H9 (cell line): ENCODE measurements around the gene MEIS2. TPM values are rescaled to one million over a fixed set of nuclear protein-coding genes. Genes with fewer than 3 reads are reported as not detected.

Experiments used
- DNase-seq: peaks from one replicate; pipeline ENCODE4 v3.0.0-alpha.2; 2017
- H2AFZ ChIP-seq: one replicate; pipeline ENCODE4 v1.6.1; 2013; ENCODE audit warnings: mild to moderate bottlenecking, low read length, control low read depth, moderate library complexity
- H2AK5ac ChIP-seq: 2 replicates; pipeline ENCODE4 v1.6.1; 2013; ENCODE audit warnings: low read length, control low read depth, mixed read lengths; ENCODE audit not compliant: insufficient read length
- H2BK120ac ChIP-seq: one replicate; pipeline ENCODE4 v1.6.1; 2013; ENCODE audit warnings: low read depth, mild to moderate bottlenecking, low read length, control low read depth, inconsistent platforms; ENCODE audit not compliant: poor library complexity, severe bottlenecking
- H2BK12ac ChIP-seq: 2 replicates; pipeline ENCODE4 v1.6.1; 2013; ENCODE audit warnings: low read length, control low read depth, mixed read lengths, low read depth; ENCODE audit not compliant: insufficient read length
- H2BK15ac ChIP-seq: 2 replicates; pipeline ENCODE4 v1.6.1; 2013; ENCODE audit warnings: low read depth, low read length, control low read depth
- H2BK20ac ChIP-seq: one replicate; pipeline ENCODE4 v1.6.1; 2013; ENCODE audit warnings: low read depth, mild to moderate bottlenecking, low read length, control low read depth, inconsistent platforms; ENCODE audit not compliant: poor library complexity, severe bottlenecking
- H2BK5ac ChIP-seq: 2 replicates; pipeline ENCODE4 v1.6.1; 2013; ENCODE audit warnings: low read length, control low read depth, mixed read lengths; ENCODE audit not compliant: insufficient read length
- H3K14ac ChIP-seq: 2 replicates; pipeline ENCODE4 v1.6.1; 2013; ENCODE audit warnings: low read length, control low read depth; ENCODE audit not compliant: insufficient read depth
- H3K18ac ChIP-seq: 2 replicates; pipeline ENCODE4 v1.6.1; 2013; ENCODE audit warnings: low read depth, mild to moderate bottlenecking, mixed read lengths, low read length, control low read depth; ENCODE audit not compliant: insufficient read length
- H3K23ac ChIP-seq: 2 replicates; pipeline ENCODE4 v1.6.1; 2013; ENCODE audit warnings: low read length, control low read depth, mixed read lengths, low read depth; ENCODE audit not compliant: insufficient read length
- H3K23me2 ChIP-seq: 2 replicates; pipeline ENCODE4 v1.6.1; 2013; ENCODE audit warnings: low read depth, mild to moderate bottlenecking, mixed read lengths, low read length, control low read depth; ENCODE audit not compliant: insufficient read length, poor library complexity, severe bottlenecking
- H3K27ac ChIP-seq: 2 replicates; pipeline ENCODE4 v1.5.1; 2013; ENCODE audit warnings: low read length, control low read depth, mixed read lengths, low read depth; ENCODE audit not compliant: insufficient read length
- H3K27me3 ChIP-seq: 2 replicates; pipeline ENCODE4 v1.6.1; 2013; ENCODE audit warnings: low read length, control low read depth, inconsistent platforms; ENCODE audit not compliant: insufficient read depth
- H3K4ac ChIP-seq: 2 replicates; pipeline ENCODE4 v1.6.1; 2013; ENCODE audit warnings: low read depth, mild to moderate bottlenecking, control low read depth, inconsistent platforms, low read length, moderate library complexity
- H3K4me1 ChIP-seq: 2 replicates; pipeline ENCODE4 v1.6.1; 2013; ENCODE audit warnings: low read length, control low read depth, inconsistent platforms; ENCODE audit not compliant: insufficient read depth
- H3K4me2 ChIP-seq: 2 replicates; pipeline ENCODE4 v1.6.1; 2013; ENCODE audit warnings: low read length, control low read depth, mixed read lengths; ENCODE audit not compliant: insufficient read length, insufficient read depth
- H3K56ac ChIP-seq: 2 replicates; pipeline ENCODE4 v1.6.1; 2013; ENCODE audit warnings: low read depth, mild to moderate bottlenecking, mixed read lengths, low read length, control low read depth; ENCODE audit not compliant: insufficient read length
- H3K79me1 ChIP-seq: 2 replicates; pipeline ENCODE4 v1.6.1; 2013; ENCODE audit warnings: low read depth, mild to moderate bottlenecking, moderate library complexity, low read length, control low read depth, inconsistent platforms; ENCODE audit not compliant: insufficient read depth, poor library complexity, severe bottlenecking
- H3K79me2 ChIP-seq: 2 replicates; pipeline ENCODE4 v1.6.1; 2013; ENCODE audit warnings: low read length, control low read depth, inconsistent platforms; ENCODE audit not compliant: insufficient read depth
- H3K9ac ChIP-seq: 2 replicates; pipeline ENCODE4 v1.6.1; 2013; ENCODE audit warnings: low read length, control low read depth, mixed read lengths; ENCODE audit not compliant: insufficient read length; ENCODE audit errors: extremely low read depth
- H3K9me3 ChIP-seq: one replicate; pipeline ENCODE4 v1.6.1; 2013; ENCODE audit warnings: low read depth, low read length, inconsistent platforms; ENCODE audit not compliant: control insufficient read depth
- H3T11ph ChIP-seq: one replicate; pipeline ENCODE4 v1.6.1; 2013; ENCODE audit warnings: mild to moderate bottlenecking, low read length, control low read depth, inconsistent platforms
- H4K20me1 ChIP-seq: one replicate; pipeline ENCODE4 v1.6.1; 2013; ENCODE audit not compliant: control insufficient read depth, insufficient read length, insufficient read depth
- H4K5ac ChIP-seq: 2 replicates; pipeline ENCODE4 v1.6.1; 2013; ENCODE audit warnings: low read depth, mild to moderate bottlenecking, mixed read lengths, low read length, control low read depth; ENCODE audit not compliant: insufficient read length
- H4K8ac ChIP-seq: replicated peaks from 2 replicates; pipeline ENCODE4 v1.6.1; 2013; ENCODE audit warnings: low read length, control low read depth, mixed read lengths, low read depth; ENCODE audit not compliant: insufficient read length
- H4K91ac ChIP-seq: 2 replicates; pipeline ENCODE4 v1.6.1; 2013; ENCODE audit warnings: low read depth, mild to moderate bottlenecking, moderate library complexity, mixed read lengths, low read length, control low read depth; ENCODE audit not compliant: insufficient read length
- H3K27ac Mint-ChIP-seq, 3 experiments: 2 replicates in 2 of 3; 3 replicates in 1 of 3; pipeline ENCODE4 v1.8.0; 2020 to 2021; ENCODE audit warnings: mixed read lengths in 3 of 3, mild to moderate bottlenecking in 1 of 3, moderate library complexity in 1 of 3
- H3K27me3 Mint-ChIP-seq: 2 replicates; pipeline ENCODE4 v1.8.0; 2021; ENCODE audit warnings: low read depth, mild to moderate bottlenecking, moderate library complexity, mixed read lengths
- H3K36me3 Mint-ChIP-seq, 3 experiments: 2 replicates in 2 of 3; 3 replicates in 1 of 3; pipeline ENCODE4 v1.8.0; 2020 to 2021; ENCODE audit warnings: low read depth in 3 of 3, mixed read lengths in 3 of 3; ENCODE audit not compliant: insufficient read depth in 1 of 3
- H3K4me1 Mint-ChIP-seq, 2 experiments: 2 replicates each; pipeline ENCODE4 v1.8.0; 2020; ENCODE audit warnings: mixed read lengths in 2 of 2
- H3K4me3 Mint-ChIP-seq, 2 experiments: 2 replicates in 1 of 2; 3 replicates in 1 of 2; pipeline ENCODE4 v1.8.0; 2020 to 2021; ENCODE audit warnings: mild to moderate bottlenecking in 2 of 2, mixed read lengths in 2 of 2, moderate library complexity in 1 of 2
- H3K9me3 Mint-ChIP-seq, 2 experiments: 2 replicates in 1 of 2; 3 replicates in 1 of 2; pipeline ENCODE4 v1.8.0; 2020; ENCODE audit warnings: mild to moderate bottlenecking in 2 of 2, mixed read lengths in 2 of 2, moderate library complexity in 1 of 2
- CTCF ChIP-seq: fragments of 200-600 bp; sonication (generic); conservative IDR thresholded peaks from 3 replicates; pipeline ENCODE4 v1.8.0; 2021; ENCODE audit warnings: antibody characterized with exemption, mild to moderate bottlenecking
- whole genome bisulfite sequencing: extraction: QIAGEN DNeasy Blood & Tissue Kit; methylation state at CpG from one replicate; pipeline ENCODE4 v1.1.7; 2013; ENCODE audit warnings: missing lambda C conversion rate, low lambda C conversion rate, mixed read lengths; ENCODE audit not compliant: insufficient read length; ENCODE audit errors: extremely low coverage; 5-methylcytosine and 5-hydroxymethylcytosine counted together
- total RNA-seq: library from RNA; stranded (reverse); gene quantifications from 2 replicates; pipeline ENCODE4 v1.2.1, GENCODE V29; 2021

The MEIS2 gene
- total RNA-seq, 1 experiment from 2014 or later, result 0.35 TPM

GRCh38 chr15:37121492-37121891, 21.1 kb upstream of the MEIS2 start:
- Histone ChIP-seq H3K18ac (no peak overlapping the region), H3K23me2 (no peaks in the 10 kb centered on the region), H4K8ac (no peak overlapping the region), H2AFZ (no peak overlapping the region), H3T11ph (no peak overlapping the region), H3K4me2 (no peak overlapping the region), H3K14ac (no peak overlapping the region), H4K91ac (no peak overlapping the region), H3K56ac (no peak overlapping the region), H4K20me1 (no peaks in the 10 kb centered on the region), H3K9ac (no peak overlapping the region), H3K79me2 (no peaks in the 10 kb centered on the region), H2BK5ac (no peak overlapping the region), H3K23ac (no peak overlapping the region), H3K27me3 (no peaks in the 10 kb centered on the region), H3K4me1 (no peaks in the 10 kb centered on the region), H2AK5ac (no peak overlapping the region), H3K27ac (no peak overlapping the region), H2BK120ac (no peak overlapping the region), H2BK12ac (no peak overlapping the region), H2BK20ac (no peak overlapping the region), H3K9me3 (no peaks in the 10 kb centered on the region), H4K5ac (no peak overlapping the region), H3K79me1 (no peaks in the 10 kb centered on the region), H2BK15ac (no peak overlapping the region), H3K4ac (no peak overlapping the region)
- Mint-ChIP-seq H3K27ac (no peak overlapping the region), H3K4me3 (no peak overlapping the region), H3K27me3 (peaks cover 8% of the 10 kb centered on the region), H3K4me1 (peaks cover 20 to 24% of the 10 kb centered on the region in 2 experiments), H3K9me3 (no peaks in the 10 kb centered on the region), H3K36me3 (no peaks in the 10 kb centered on the region)
- no peak for DNase-seq
- no CpG with 5 or more reads among the region's 1 CpG for WGBS
- TF ChIP-seq CTCF, result no peak
